Measurements from ENCODE around the gene ZIC2.
A peak's percentile ranks its signal among the peaks of the same experiment; 100 is the strongest.

The ZIC2 gene

GRCh38 chr13:99977912-99978798 lies 3.4 kb upstream of the ZIC2 start:
- DNase-seq (ENCODE audit: low read depth) = no peak
- TF ChIP-seq CTCF (IDR thresholded peaks at IDR 0.05; ENCODE audit: control insufficient read depth, insufficient read depth, low read depth, low read length, missing control alignments) = no peak
- no peak overlapping the region for H3K4me3 ChIP-seq (ENCODE audit: control insufficient read depth, low read depth, low read length)

DNA sequence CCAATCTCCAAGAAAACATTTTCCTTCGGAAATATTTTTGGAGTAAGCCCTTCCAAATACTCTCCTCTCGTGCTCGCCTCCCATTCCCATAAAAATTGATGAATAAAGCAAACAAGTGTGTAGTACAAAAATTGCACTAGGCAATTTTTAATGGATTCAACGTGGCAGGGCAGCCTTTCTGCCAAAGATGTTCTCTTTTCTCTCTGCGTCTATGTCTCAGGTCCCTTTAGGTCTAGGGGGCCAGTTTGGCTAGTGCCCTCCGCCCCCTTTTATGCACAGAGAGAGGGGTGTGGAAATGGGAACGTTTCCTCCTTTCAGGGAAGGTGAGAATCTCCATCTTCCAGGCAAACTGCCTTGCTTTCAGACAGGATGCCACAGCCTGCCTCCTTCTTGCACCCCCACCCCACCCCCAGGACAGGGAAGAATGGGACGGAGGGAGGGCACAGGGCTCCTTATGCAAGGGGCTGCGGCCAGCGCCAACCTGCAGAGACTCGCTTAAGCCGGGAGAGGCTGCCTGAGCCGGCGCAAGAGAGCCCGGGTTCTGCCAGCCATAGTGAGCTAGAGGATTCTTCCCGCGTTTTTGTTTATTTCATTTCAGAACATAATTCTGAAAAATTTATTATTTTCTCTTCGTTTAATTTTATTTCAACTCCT lies 2.7 kb upstream of the ZIC2 start:
- no peak for TF ChIP-seq CTCF (IDR thresholded peaks at IDR 0.05; ENCODE audit: control insufficient read depth, insufficient read depth, low read depth, low read length, missing control alignments)
- H3K4me3 ChIP-seq (ENCODE audit: control insufficient read depth, low read depth, low read length) = peak overlapping the region; percentile 57
- DNase-seq (ENCODE audit: low read depth) = no peak

GRCh38 chr13:99979453-99980200 lies 2.0 kb upstream of the ZIC2 start:
- H3K4me3 ChIP-seq (ENCODE audit: control insufficient read depth, low read depth, low read length) = peak overlapping the region; percentile 57
- DNase-seq (ENCODE audit: low read depth) = no peak
- TF ChIP-seq CTCF (IDR thresholded peaks at IDR 0.05; ENCODE audit: control insufficient read depth, insufficient read depth, low read depth, low read length, missing control alignments) = no peak

- peak overlapping the region; percentile 75 for H3K4me3 ChIP-seq (ENCODE audit: control insufficient read depth, low read depth, low read length)
- no peak for DNase-seq (ENCODE audit: low read depth)
- no peak for TF ChIP-seq CTCF (IDR thresholded peaks at IDR 0.05; ENCODE audit: control insufficient read depth, insufficient read depth, low read depth, low read length, missing control alignments)
Observed at GRCh38 chr13:99980201-99980823, 1.3 kb upstream of the ZIC2 start.

GRCh38 chr13:99980824-99981734 lies 505 bp upstream of the ZIC2 start:
- H3K4me3 ChIP-seq (ENCODE audit: control insufficient read depth, low read depth, low read length) = peak overlapping the region; percentile 75
- no peak for TF ChIP-seq CTCF (IDR thresholded peaks at IDR 0.05; ENCODE audit: control insufficient read depth, insufficient read depth, low read depth, low read length, missing control alignments)
- DNase-seq (ENCODE audit: low read depth) = no peak

Measured in AG09309 (cell line).